ENCODE measurements around the gene OSBPL6.
"Not testable (repeated sequence)": the region's sequence is repeated elsewhere in the genome, so short reads cannot be mapped to it uniquely, and the experiment has no call there.

OSBPL6 gene

GRCh38 chr2:178401994-178402437 lies 207.7 kb downstream of the OSBPL6 start:
- DNase-seq (ENCODE audit: extremely low read depth, low read depth) = no peak

GRCh38 chr2:178403671-178404306 lies 209.5 kb downstream of the OSBPL6 start:
- TF ChIP-seq CTCF (IDR thresholded peaks at IDR 0.05; ENCODE audit: low read depth, low read length) = no peak
- no peak for DNase-seq (ENCODE audit: extremely low read depth, low read depth)

More at GRCh38 chr2:178401994-178402437, 207.7 kb downstream of the OSBPL6 start:
- no peak for TF ChIP-seq CTCF (IDR thresholded peaks at IDR 0.05; ENCODE audit: low read depth, low read length)

GRCh38 chr2:178404368-178404767 lies 210.1 kb downstream of the OSBPL6 start:
- DNase-seq (ENCODE audit: extremely low read depth, low read depth) = no peak
- TF ChIP-seq CTCF (IDR thresholded peaks at IDR 0.05; ENCODE audit: low read depth, low read length) = no peak

GRCh38 chr2:178409261-178409660 lies 214.9 kb downstream of the OSBPL6 start:
- no peak for TF ChIP-seq CTCF (IDR thresholded peaks at IDR 0.05; ENCODE audit: low read depth, low read length)
- no peak for DNase-seq (ENCODE audit: extremely low read depth, low read depth)

- no peak for TF ChIP-seq CTCF (IDR thresholded peaks at IDR 0.05; ENCODE audit: low read depth, low read length)
- DNase-seq (ENCODE audit: extremely low read depth, low read depth) = no peak
These were observed 217.7 kb downstream of the OSBPL6 start for GRCh38 chr2:178412047-178412446.

GRCh38 chr2:178412453-178412852 lies 218.1 kb downstream of the OSBPL6 start:
- not testable (repeated sequence) for DNase-seq (ENCODE audit: extremely low read depth, low read depth)

- no peak for DNase-seq (ENCODE audit: extremely low read depth, low read depth)
- no peak for TF ChIP-seq CTCF (IDR thresholded peaks at IDR 0.05; ENCODE audit: low read depth, low read length)
These were observed 219.4 kb downstream of the OSBPL6 start for GRCh38 chr2:178413472-178414265.

All from AG09319 (cell line).